C4-2B (cell line): ENCODE results near the gene TCEAL5.
"Not testable (repeated sequence)": the region's sequence is repeated elsewhere in the genome, so short reads cannot be mapped to it uniquely, and the experiment has no call there.

Experiments used
- H3K27ac ChIP-seq: fragments of 450-650 bp; 2 replicates; pipeline ENCODE4 v1.5.1; 2017
- CTCF ChIP-seq: fragments of 450-650 bp; conservative IDR thresholded peaks from 2 replicates; pipeline ENCODE4 v1.5.1; 2017; ENCODE audit warnings: mild to moderate bottlenecking
- ZFX ChIP-seq: fragments of 450-650 bp; IDR thresholded peaks from 2 replicates; pipeline ENCODE4 v1.6.1; 2017

Gene TCEAL5

GRCh38 chrX:103253608-103254007 is 22.9 kb downstream of the TCEAL5 start:
- TF ChIP-seq CTCF (no peak), ZFX (no peak)
- H3K27ac ChIP-seq, result peak overlapping the region; percentile 82; the same call in 1 of the 2 replicates

GRCh38 chrX:103250977-103251376 is 25.6 kb downstream of the TCEAL5 start:
- TF ChIP-seq ZFX (no peak), CTCF (no peak)

GRCh38 chrX:103249805-103250204 is 26.7 kb downstream of the TCEAL5 start:
- TF ChIP-seq CTCF (no peak), ZFX (no peak)
- no peak overlapping the region for H3K27ac ChIP-seq

More at GRCh38 chrX:103250977-103251376, 25.6 kb downstream of the TCEAL5 start:
- H3K27ac ChIP-seq, result no peak overlapping the region

GRCh38 chrX:103248553-103248952 is 28.0 kb downstream of the TCEAL5 start:
- peak; percentile 58 for TF ChIP-seq CTCF
- TF ChIP-seq ZFX, result no peak

GRCh38 chrX:103240155-103240554 is 36.4 kb downstream of the TCEAL5 start:
- no peak overlapping the region for H3K27ac ChIP-seq
- no peak for TF ChIP-seq CTCF
- no peak for TF ChIP-seq ZFX

More at GRCh38 chrX:103248553-103248952, 28.0 kb downstream of the TCEAL5 start:
- no peak overlapping the region for H3K27ac ChIP-seq

GRCh38 chrX:103236296-103236695 is 40.3 kb downstream of the TCEAL5 start:
- TF ChIP-seq CTCF, result no peak
- no peak for TF ChIP-seq ZFX
- H3K27ac ChIP-seq, result peak overlapping the region; percentile 15; the same call in 1 of the 2 replicates

- H3K27ac ChIP-seq, result not testable (repeated sequence)
These were observed 40.9 kb downstream of the TCEAL5 start for GRCh38 chrX:103235608-103236007.

GRCh38 chrX:103234869-103235268 is 41.7 kb downstream of the TCEAL5 start:
- no peak overlapping the region for H3K27ac ChIP-seq
- TF ChIP-seq ZFX (no peak), CTCF (no peak)
